ENCODE measurements around the gene RFFL. TPM values are rescaled to one million over a fixed set of nuclear protein-coding genes. Genes with fewer than 3 reads are reported as not detected.

The RFFL gene
- total and polyA plus RNA-seq, 8 donors: 3.6 to 24.4 (median 16.7) TPM

GRCh38 chr17:35019386-35020179 is 43.9 kb downstream of the RFFL start:
- Histone ChIP-seq H3K4me1 (peaks cover 0 to 6% (median 0%) of the 10 kb centered on the region in 3 donors), H3K9me3 (no peaks in the 10 kb centered on the region), H3K27ac (no peak overlapping the region), H3K27me3 (no peaks in the 10 kb centered on the region), H3K4me3 (no peak overlapping the region), H3K36me3 (peaks cover 0 to 24% (median 0%) of the 10 kb centered on the region in 3 donors)
- no peak for FAIRE-seq
- ATAC-seq: no peak
- no peak for DNase-seq
- TF ChIP-seq CTCF (IDR thresholded peaks at IDR 0.05): no peak
- intact Hi-C loops (cut with DNase I): no loop called here
- 95% methylated on average over 6 of the region's 6 CpGs for WGBS, 2 donors

- TF ChIP-seq CTCF (IDR thresholded peaks at IDR 0.05): no peak
- Histone ChIP-seq H3K27ac (no peak overlapping the region), H3K36me3 (peaks cover 0 to 31% (median 0%) of the 10 kb centered on the region in 3 donors), H3K4me1 (peaks cover 0 to 6% (median 0%) of the 10 kb centered on the region in 3 donors), H3K27me3 (no peaks in the 10 kb centered on the region), H3K4me3 (no peak overlapping the region), H3K9me3 (no peaks in the 10 kb centered on the region)
- DNase-seq (no peak), FAIRE-seq (no peak), ATAC-seq (no peak)
- WGBS, 2 donors: 70 to 79% methylated on average over 2 of the region's 2 CpGs
- intact Hi-C loops (cut with DNase I): no loop called here
Observed at GRCh38 chr17:35018814-35019213, 44.7 kb downstream of the RFFL start.

- Histone ChIP-seq H3K27ac (no peak overlapping the region), H3K4me1 (no peaks in the 10 kb centered on the region), H3K36me3 (peaks cover 0 to 34% (median 0%) of the 10 kb centered on the region in 3 donors), H3K9me3 (no peaks in the 10 kb centered on the region), H3K4me3 (no peak overlapping the region), H3K27me3 (no peaks in the 10 kb centered on the region)
- intact Hi-C loops (cut with DNase I): no loop called here
- 94 to 99% methylated on average over 4 of the region's 4 CpGs for WGBS, 2 donors
- DNase-seq: no peak
- no peak for FAIRE-seq
- no peak for TF ChIP-seq CTCF (IDR thresholded peaks at IDR 0.05)
- no peak for ATAC-seq
Observed at GRCh38 chr17:35017021-35017420, 46.5 kb downstream of the RFFL start.

GRCh38 chr17:35016369-35016768 is 47.1 kb downstream of the RFFL start:
- intact Hi-C loops (cut with DNase I): no loop called here
- Histone ChIP-seq H3K27me3 (no peaks in the 10 kb centered on the region), H3K36me3 (peaks cover 0 to 40% (median 6%) of the 10 kb centered on the region in 3 donors), H3K4me1 (no peaks in the 10 kb centered on the region), H3K4me3 (no peak overlapping the region), H3K27ac (no peak overlapping the region), H3K9me3 (no peaks in the 10 kb centered on the region)
- TF ChIP-seq CTCF (IDR thresholded peaks at IDR 0.05): no peak
- FAIRE-seq (no peak), ATAC-seq (no peak), DNase-seq (no peak)
- 94 to 96% methylated on average over 4 of the region's 4 CpGs for WGBS, 2 donors

- no peak for TF ChIP-seq CTCF (IDR thresholded peaks at IDR 0.05)
- 84 to 86% methylated on average over 5 of the region's 5 CpGs for WGBS, 2 donors
- Histone ChIP-seq H3K4me3 (no peak overlapping the region), H3K27ac (no peak overlapping the region), H3K4me1 (no peaks in the 10 kb centered on the region), H3K9me3 (no peaks in the 10 kb centered on the region), H3K27me3 (no peaks in the 10 kb centered on the region), H3K36me3 (peaks cover 0 to 39% (median 6%) of the 10 kb centered on the region in 3 donors)
- FAIRE-seq: no peak
- ATAC-seq: no peak
- DNase-seq: no peak
- intact Hi-C loops (cut with DNase I): no loop called here
Observed at GRCh38 chr17:35011671-35012216, 51.8 kb downstream of the RFFL start.
